SK-MEL-5 (cell line): ENCODE results near the gene RNF6. TPM values are rescaled to one million over a fixed set of nuclear protein-coding genes. Genes with fewer than 3 reads are reported as not detected.

Experiments
- DNase-seq: peaks from one replicate; pipeline ENCODE4 v3.0.0-alpha.2; 2016; ENCODE audit warnings: low read depth, low spot score
- in situ Hi-C: cut with HindIII; loops from 2 replicates; pipeline ENCODE4 v1.10.0; 2016; ENCODE audit warnings: low sequenced_read_pairs, high pct_unique_total_duplicates, low pct_unique_long_range_greater_than_20kb
- total RNA-seq: library from RNA; depleted of rRNA; stranded (reverse); fragments of >200 nt; shearing (Covaris generic); gene quantifications from 2 replicates; pipeline ENCODE4 v1.2.3, GENCODE V29; 2014; rRNA removed

RNF6 gene
- total RNA-seq, 1 experiment from 2014 or later, result 52.0 TPM

GRCh38 chr13:26185720-26186117, 36.4 kb downstream of the RNF6 start:
- DNase-seq, result peak; percentile 6
- in situ Hi-C loops, result no loop called here

- in situ Hi-C loops, result no loop called here
- peak; percentile 83 for DNase-seq
Measured at GRCh38 chr13:26184791-26185250, 37.3 kb downstream of the RNF6 start.

GRCh38 chr13:26183416-26183815, 38.7 kb downstream of the RNF6 start:
- in situ Hi-C loops, result no loop called here
- DNase-seq, result no peak

GRCh38 chr13:26179344-26179743, 42.8 kb downstream of the RNF6 start:
- in situ Hi-C loops, result no loop called here
- DNase-seq, result no peak

GRCh38 chr13:26168835-26169234, 53.3 kb downstream of the RNF6 start:
- no peak for DNase-seq
- in situ Hi-C loops, result no loop called here

GRCh38 chr13:26168237-26168814, 53.8 kb downstream of the RNF6 start:
- in situ Hi-C loops, result no loop called here
- no peak for DNase-seq

GRCh38 chr13:26163812-26164211, 58.3 kb downstream of the RNF6 start:
- no peak for DNase-seq
- in situ Hi-C loops, result no loop called here

Other genes with a start within 250 kb of the RNF6 start
- gene SHISA2, start 170.3 kb downstream of the RNF6 start, total RNA-seq, result 51.0 and 51.3 TPM in 2 replicates
- 24.6 and 27.4 TPM in 2 replicates for gene CDK8, start 31.8 kb upstream of the RNF6 start, total RNA-seq